Natural killer cell (primary cell): ENCODE results near the gene RRP1B. TPM values are rescaled to one million over a fixed set of nuclear protein-coding genes. Genes with fewer than 3 reads are reported as not detected.

Experiments
- ATAC-seq, 3 donors: fragments of 150-1000 bp in 2 of 3; fragments of 200-7000 bp in 1 of 3; cut with Tn5 transposase; 1 replicate in 1 of 3; 2 replicates in 2 of 3; pipeline ENCODE4 v1.10.0; 2021; ENCODE audit warnings: mild to moderate bottlenecking in 2 of 3, moderate library complexity in 2 of 3
- DNase-seq, 2 donors: peaks; one replicate each; pipeline versions ENCODE4 v3.0.0 to v3.0.0-alpha.2; 2013 to 2021; ENCODE audit warnings: mixed read lengths in 1 of 2
- H3K27ac ChIP-seq: one replicate; pipeline ENCODE4 v1.5.1; 2013; ENCODE audit warnings: mild to moderate bottlenecking, low read length
- H3K27me3 ChIP-seq: one replicate; pipeline ENCODE4 v1.6.1; 2013; ENCODE audit warnings: low read length; ENCODE audit not compliant: control insufficient read depth, insufficient read depth
- H3K36me3 ChIP-seq: one replicate; pipeline ENCODE4 v1.6.1; 2013; ENCODE audit warnings: low read length; ENCODE audit not compliant: control insufficient read depth, insufficient read depth
- H3K4me1 ChIP-seq: one replicate; pipeline ENCODE4 v1.6.1; 2013; ENCODE audit warnings: low read length; ENCODE audit not compliant: control insufficient read depth, insufficient read depth
- H3K4me3 ChIP-seq: one replicate; pipeline ENCODE4 v1.5.1; 2013; ENCODE audit warnings: low read length
- H3K9me3 ChIP-seq: one replicate; pipeline ENCODE4 v1.6.1; 2013; ENCODE audit warnings: low read length; ENCODE audit not compliant: control insufficient read depth, insufficient read depth
- H3K27ac Mint-ChIP-seq, 2 donors: one replicate each; pipeline ENCODE4 v1.8.0; 2022; ENCODE audit warnings: mild to moderate bottlenecking in 2 of 2, mixed read lengths in 2 of 2, moderate library complexity in 1 of 2
- H3K27me3 Mint-ChIP-seq, 2 donors: one replicate each; pipeline ENCODE4 v1.8.0; 2022; ENCODE audit warnings: low read depth in 2 of 2, mixed read lengths in 2 of 2
- H3K36me3 Mint-ChIP-seq: one replicate; pipeline ENCODE4 v1.8.0; 2022; ENCODE audit warnings: mixed read lengths
- H3K4me1 Mint-ChIP-seq, 2 donors: one replicate each; pipeline ENCODE4 v1.8.0; 2022; ENCODE audit warnings: mixed read lengths in 2 of 2
- H3K4me3 Mint-ChIP-seq: one replicate; pipeline ENCODE4 v1.8.0; 2022; ENCODE audit warnings: mild to moderate bottlenecking, moderate library complexity, mixed read lengths
- H3K9me3 Mint-ChIP-seq, 2 donors: one replicate each; pipeline ENCODE4 v1.8.0; 2022; ENCODE audit warnings: mixed read lengths in 2 of 2
- CTCF ChIP-seq: fragments of 200-600 bp; IDR thresholded peaks from one replicate; pipeline ENCODE4 v1.8.0; 2022; ENCODE audit warnings: antibody characterized with exemption
- WGBS: methylation state at CpG from one replicate; pipeline ENCODE4 v1.1.7; 2013; ENCODE audit warnings: missing lambda C conversion rate; ENCODE audit not compliant: insufficient coverage; 5-methylcytosine and 5-hydroxymethylcytosine counted together
- intact Hi-C: fragments of 100-400 bp; cut with micrococcal nuclease; formaldehyde crosslinking; loops from one replicate; pipeline ENCODE4 v1.14.2; 2022
- total RNA-seq, 4 donors: library from RNA; stranded (reverse); fragments of 120-200 nt in 1 of 4; gene quantifications; one replicate each; pipeline versions ENCODE4 v1.2.3 to v1.2.4, GENCODE V29; 2013 to 2022

The RRP1B gene
- total RNA-seq, 3 donors from 2014 or later (not counting 1 experiment from before 2014, with no cell fraction given) = 18.1 to 28.4 (median 25.0) TPM

- peaks cover 22% of the 10 kb centered on the region for H3K4me1 ChIP-seq
- Mint-ChIP-seq H3K4me1 (peaks cover 29 to 30% of the 10 kb centered on the region in 2 donors), H3K36me3 (no peaks in the 10 kb centered on the region), H3K27me3 (peaks cover 0 to 4% of the 10 kb centered on the region in 2 donors), H3K4me3 (peak overlapping the region; percentile 45), H3K27ac (peak overlapping the region in 1 of 2 donors; percentile 41), H3K9me3 (no peaks in the 10 kb centered on the region)
- H3K4me3 ChIP-seq = no peak overlapping the region
- TF ChIP-seq CTCF = no peak
- H3K27me3 ChIP-seq = no peaks in the 10 kb centered on the region
- ATAC-seq (no peak), DNase-seq (peak in 1 of 2 donors; percentile 22)
- intact Hi-C loops = loop anchor here (5.0 kb wide), 1 partner anchor 70 kb away; no protein-coding TSS in a partner anchor
- peaks cover 6% of the 10 kb centered on the region for H3K36me3 ChIP-seq
- WGBS = 51% methylated on average over 46 of the region's 46 CpGs
- no peaks in the 10 kb centered on the region for H3K9me3 ChIP-seq
- H3K27ac ChIP-seq = no peak overlapping the region
These were observed 1.8 kb upstream of the RRP1B start for GRCh38 chr21:43657355-43658087.

- no peak for ATAC-seq
- Mint-ChIP-seq H3K27me3 (peaks cover 0 to 4% of the 10 kb centered on the region in 2 donors), H3K4me1 (peaks cover 29 to 30% of the 10 kb centered on the region in 2 donors), H3K27ac (no peak overlapping the region), H3K9me3 (no peaks in the 10 kb centered on the region), H3K36me3 (no peaks in the 10 kb centered on the region), H3K4me3 (peak overlapping the region; percentile 9)
- no peak for DNase-seq
- intact Hi-C loops = loop anchor here (5.0 kb wide), 1 partner anchor 69 kb away; no protein-coding TSS in a partner anchor
- Histone ChIP-seq H3K27ac (no peak overlapping the region), H3K9me3 (no peaks in the 10 kb centered on the region), H3K4me1 (peaks cover 22% of the 10 kb centered on the region), H3K4me3 (no peak overlapping the region), H3K36me3 (peaks cover 7% of the 10 kb centered on the region), H3K27me3 (no peaks in the 10 kb centered on the region)
- 95% methylated on average over 48 of the region's 48 CpGs for WGBS
- no peak for TF ChIP-seq CTCF
These were observed 1.1 kb upstream of the RRP1B start for GRCh38 chr21:43658088-43658741.

GRCh38 chr21:43658769-43659135 is 608 bp upstream of the RRP1B start:
- peaks cover 8% of the 10 kb centered on the region for H3K36me3 ChIP-seq
- H3K27me3 ChIP-seq = no peaks in the 10 kb centered on the region
- no peaks in the 10 kb centered on the region for H3K36me3 Mint-ChIP-seq
- H3K27ac Mint-ChIP-seq = peak overlapping the region; percentile 85 to 94
- H3K9me3 Mint-ChIP-seq = no peaks in the 10 kb centered on the region
- peaks cover 0 to 4% of the 10 kb centered on the region in 2 donors for H3K27me3 Mint-ChIP-seq
- WGBS = 92% methylated on average over 23 of the region's 23 CpGs
- no peaks in the 10 kb centered on the region for H3K9me3 ChIP-seq
- ATAC-seq = no peak
- intact Hi-C loops = loop anchor here (5.0 kb wide), 1 partner anchor 69 kb away; no protein-coding TSS in a partner anchor
- H3K4me1 ChIP-seq = peaks cover 22% of the 10 kb centered on the region
- no peak for DNase-seq
- H3K4me3 Mint-ChIP-seq = peak overlapping the region; percentile 94
- peaks cover 29 to 30% of the 10 kb centered on the region in 2 donors for H3K4me1 Mint-ChIP-seq
- peak overlapping the region; percentile 40 for H3K4me3 ChIP-seq
- H3K27ac ChIP-seq = peak overlapping the region; percentile 79
- no peak for TF ChIP-seq CTCF
